Osteocyte (in vitro differentiated cells): ENCODE results near the gene NID2. TPM values are rescaled to one million over a fixed set of nuclear protein-coding genes. Genes with fewer than 3 reads are reported as not detected.

Source experiments
- DNase-seq: peaks from one replicate; pipeline ENCODE4 v3.0.0; 2021; ENCODE audit warnings: mixed read lengths; ENCODE audit not compliant: unreplicated experiment; ENCODE audit errors: extremely low spot score
- H3K27ac Mint-ChIP-seq: one replicate; pipeline ENCODE4 v1.8.0; 2021; ENCODE audit warnings: mild to moderate bottlenecking, mixed read lengths; ENCODE audit not compliant: unreplicated experiment
- H3K27me3 Mint-ChIP-seq: one replicate; pipeline ENCODE4 v1.8.0; 2021; ENCODE audit warnings: mixed read lengths; ENCODE audit not compliant: unreplicated experiment
- H3K36me3 Mint-ChIP-seq: one replicate; pipeline ENCODE4 v1.8.0; 2021; ENCODE audit warnings: mixed read lengths; ENCODE audit not compliant: unreplicated experiment
- H3K4me1 Mint-ChIP-seq: one replicate; pipeline ENCODE4 v1.8.0; 2021; ENCODE audit warnings: mixed read lengths; ENCODE audit not compliant: unreplicated experiment
- H3K4me3 Mint-ChIP-seq: one replicate; pipeline ENCODE4 v1.8.0; 2021; ENCODE audit warnings: mild to moderate bottlenecking, moderate library complexity, mixed read lengths; ENCODE audit not compliant: unreplicated experiment
- H3K9me3 Mint-ChIP-seq: one replicate; pipeline ENCODE4 v1.8.0; 2021; ENCODE audit warnings: mixed read lengths; ENCODE audit not compliant: unreplicated experiment
- CTCF ChIP-seq: fragments of 200-600 bp; sonication (generic); IDR thresholded peaks from 2 replicates; pipeline ENCODE4 v1.5.0; 2021; ENCODE audit warnings: antibody characterized with exemption, mild to moderate bottlenecking, moderate library complexity
- total RNA-seq: library from RNA; stranded (reverse); gene quantifications from 2 replicates; pipeline ENCODE4 v1.2.1, GENCODE V29; 2021

The NID2 gene
- total RNA-seq, 1 donor from 2014 or later, result 58.5 TPM

GRCh38 chr14:52061890-52062289, 7.0 kb downstream of the NID2 start:
- no peaks in the 10 kb centered on the region for H3K27me3 Mint-ChIP-seq
- peaks cover 12% of the 10 kb centered on the region for H3K36me3 Mint-ChIP-seq
- TF ChIP-seq CTCF, result no peak
- no peak overlapping the region for H3K4me3 Mint-ChIP-seq
- no peak for DNase-seq
- H3K27ac Mint-ChIP-seq, result no peak overlapping the region
- peaks cover 23% of the 10 kb centered on the region for H3K4me1 Mint-ChIP-seq
- no peaks in the 10 kb centered on the region for H3K9me3 Mint-ChIP-seq

GRCh38 chr14:52061390-52061789, 7.5 kb downstream of the NID2 start:
- peak overlapping the region; percentile 39 for H3K27ac Mint-ChIP-seq
- H3K27me3 Mint-ChIP-seq, result no peaks in the 10 kb centered on the region
- peaks cover 20% of the 10 kb centered on the region for H3K4me1 Mint-ChIP-seq
- H3K4me3 Mint-ChIP-seq, result no peak overlapping the region
- TF ChIP-seq CTCF, result no peak
- H3K9me3 Mint-ChIP-seq, result no peaks in the 10 kb centered on the region
- H3K36me3 Mint-ChIP-seq, result peaks cover 12% of the 10 kb centered on the region
- DNase-seq, result no peak

- H3K4me1 Mint-ChIP-seq, result peaks cover 27% of the 10 kb centered on the region
Observed at GRCh38 chr14:52060080-52060479, 8.8 kb downstream of the NID2 start.

GRCh38 chr14:52059649-52060048, 9.2 kb downstream of the NID2 start:
- no peak for TF ChIP-seq CTCF
- H3K9me3 Mint-ChIP-seq, result no peaks in the 10 kb centered on the region
- H3K27me3 Mint-ChIP-seq, result no peaks in the 10 kb centered on the region
- no peak for DNase-seq
- no peak overlapping the region for H3K27ac Mint-ChIP-seq
- H3K36me3 Mint-ChIP-seq, result peaks cover 12% of the 10 kb centered on the region
- H3K4me3 Mint-ChIP-seq, result no peak overlapping the region
- H3K4me1 Mint-ChIP-seq, result peaks cover 29% of the 10 kb centered on the region

More at GRCh38 chr14:52060080-52060479, 8.8 kb downstream of the NID2 start:
- DNase-seq, result no peak
- Mint-ChIP-seq H3K27ac (no peak overlapping the region), H3K27me3 (no peaks in the 10 kb centered on the region), H3K9me3 (no peaks in the 10 kb centered on the region), H3K36me3 (peaks cover 12% of the 10 kb centered on the region), H3K4me3 (no peak overlapping the region)
- no peak for TF ChIP-seq CTCF

- H3K4me3 Mint-ChIP-seq, result no peak overlapping the region
- peaks cover 17% of the 10 kb centered on the region for H3K36me3 Mint-ChIP-seq
- no peak for DNase-seq
- no peak overlapping the region for H3K27ac Mint-ChIP-seq
- H3K4me1 Mint-ChIP-seq, result peaks cover 30% of the 10 kb centered on the region
- TF ChIP-seq CTCF, result no peak
- H3K27me3 Mint-ChIP-seq, result no peaks in the 10 kb centered on the region
- no peaks in the 10 kb centered on the region for H3K9me3 Mint-ChIP-seq
Observed at GRCh38 chr14:52058341-52058740, 10.5 kb downstream of the NID2 start.
